Fibroblast of lung (primary cell): ENCODE data around the gene NUDT14. TPM values are rescaled to one million over a fixed set of nuclear protein-coding genes. Genes with fewer than 3 reads are reported as not detected.

ENCODE experiments used
- DNase-seq, 2 donors: peaks; one replicate each; pipeline versions ENCODE4 v3.0.0 to v3.0.0-alpha.2; 2010; ENCODE audit warnings: low read depth in 2 of 2
- H2AFZ ChIP-seq: 2 replicates; pipeline ENCODE4 v1.5.1; 2012; ENCODE audit warnings: low read length, control low read depth, inconsistent platforms
- H3K27ac ChIP-seq: 2 replicates; pipeline ENCODE4 v1.5.1; 2011; ENCODE audit warnings: low read length, control low read depth; ENCODE audit not compliant: insufficient read depth
- H3K27me3 ChIP-seq: 2 replicates; pipeline ENCODE4 v1.5.1; 2011; ENCODE audit warnings: mild to moderate bottlenecking, low read length; ENCODE audit not compliant: control insufficient read depth, insufficient read depth
- H3K36me3 ChIP-seq: 2 replicates; pipeline ENCODE4 v1.5.1; 2011; ENCODE audit warnings: low read length; ENCODE audit not compliant: control insufficient read depth, insufficient read depth
- H3K4me1 ChIP-seq: 2 replicates; pipeline ENCODE4 v1.5.1; 2011; ENCODE audit warnings: low read length; ENCODE audit not compliant: control insufficient read depth, insufficient read depth; ENCODE audit errors: extremely low read depth
- H3K4me2 ChIP-seq: 2 replicates; pipeline ENCODE4 v1.5.1; 2011; ENCODE audit warnings: low read length, control low read depth; ENCODE audit not compliant: insufficient read depth; ENCODE audit errors: extremely low read depth
- H3K4me3 ChIP-seq, 4 experiments: fragments of 200-600 bp in 1 of 4; sonication (generic) in 1 of 4; replicated peaks in 1 of 4; 2 replicates each; pipeline ENCODE4 v1.5.1; 2011 to 2016; ENCODE audit warnings: low read length in 4 of 4, low read depth in 3 of 4, mild to moderate bottlenecking in 3 of 4, control low read depth in 2 of 4, inconsistent platforms in 1 of 4, mixed read lengths in 1 of 4; ENCODE audit not compliant: insufficient read depth in 1 of 4; ENCODE audit errors: control extremely low read depth in 1 of 4
- H3K79me2 ChIP-seq: 2 replicates; pipeline ENCODE4 v1.5.1; 2012; ENCODE audit warnings: mild to moderate bottlenecking, low read length, inconsistent platforms; ENCODE audit not compliant: control insufficient read depth, insufficient read depth
- H3K9ac ChIP-seq: 2 replicates; pipeline ENCODE4 v1.5.1; 2011; ENCODE audit warnings: mild to moderate bottlenecking, low read length, control low read depth; ENCODE audit not compliant: insufficient read depth
- H3K9me3 ChIP-seq: 2 replicates; pipeline ENCODE4 v1.5.1; 2012; ENCODE audit warnings: low read depth, low read length; ENCODE audit not compliant: control insufficient read depth, insufficient read depth
- H4K20me1 ChIP-seq: 2 replicates; pipeline ENCODE4 v1.5.1; 2011; ENCODE audit warnings: low read length; ENCODE audit not compliant: control insufficient read depth, insufficient read depth; ENCODE audit errors: extremely low read depth
- EZH2 ChIP-seq: IDR thresholded peaks from 2 replicates; pipeline ENCODE4 v1.5.1; 2012; ENCODE audit warnings: low read length, control low read depth, mild to moderate bottlenecking; ENCODE audit errors: missing control alignments
- polyA plus RNA-seq, 2 donors: library from polyadenylated mRNA; depleted of rRNA in 1 of 2; stranded (reverse) in 1 of 2; unstranded in 1 of 2; fragments of >200 nt; gene quantifications; 2 replicates each; pipeline ENCODE4 v1.2.1, GENCODE V29; 2011 to 2012; ENCODE audit warnings: missing spikeins in 1 of 2
- total RNA-seq: library from RNA; depleted of rRNA; stranded (reverse); fragments of >200 nt; gene quantifications from 2 replicates; pipeline ENCODE4 v1.2.1, GENCODE V29; 2014
- TF ChIP-seq, protein P1 (sequence below), 2 donors: IDR thresholded peaks in 1 of 2; conservative IDR thresholded peaks in 1 of 2; 1 replicate in 1 of 2; 2 replicates in 1 of 2; pipeline ENCODE4 v1.5.1; 2011 to 2012; ENCODE audit warnings: low read length in 2 of 2, control low read depth in 1 of 2, inconsistent platforms in 1 of 2, low read depth in 1 of 2, mild to moderate bottlenecking in 1 of 2

The NUDT14 gene
- total and polyA plus RNA-seq, 2 donors (not counting 1 experiment from before 2014, with no cell fraction given) = 6.7 to 14.2 TPM

DNA sequence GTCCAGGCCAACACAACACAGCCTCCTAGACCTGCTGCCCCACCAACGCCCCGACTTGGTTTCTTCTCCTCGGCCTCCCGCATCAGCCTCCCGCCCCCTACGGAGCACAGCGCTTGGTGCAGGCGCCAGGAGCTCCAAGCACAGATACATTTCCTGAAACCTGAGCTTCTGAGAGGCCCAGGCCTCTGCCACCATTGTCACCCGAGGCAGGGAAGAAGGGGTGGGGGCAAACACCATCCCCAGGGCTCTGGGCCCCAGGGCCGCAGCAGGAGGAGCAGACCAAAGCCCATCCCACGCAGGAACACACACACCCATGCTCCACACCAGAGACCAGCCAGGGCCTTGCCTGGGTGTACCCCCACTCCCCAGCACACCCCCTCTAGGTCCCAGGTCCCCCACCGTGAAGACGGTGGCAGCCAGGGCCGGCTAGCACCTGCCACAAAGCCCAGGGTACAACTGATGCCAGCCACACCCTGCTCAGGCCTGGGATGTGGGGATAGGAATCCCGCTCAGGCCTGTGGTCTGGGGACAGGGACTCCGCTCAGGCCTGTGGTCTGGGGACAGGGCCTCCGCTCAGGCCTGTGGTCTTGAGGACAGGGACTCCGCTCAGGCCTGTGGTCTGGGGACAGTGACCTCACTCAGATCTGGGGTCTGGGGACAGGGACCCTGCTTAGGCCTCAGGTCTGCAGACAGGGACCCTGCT is 17.9 kb downstream of the NUDT14 start:
- no peak overlapping the region for H3K9ac ChIP-seq

DNA sequence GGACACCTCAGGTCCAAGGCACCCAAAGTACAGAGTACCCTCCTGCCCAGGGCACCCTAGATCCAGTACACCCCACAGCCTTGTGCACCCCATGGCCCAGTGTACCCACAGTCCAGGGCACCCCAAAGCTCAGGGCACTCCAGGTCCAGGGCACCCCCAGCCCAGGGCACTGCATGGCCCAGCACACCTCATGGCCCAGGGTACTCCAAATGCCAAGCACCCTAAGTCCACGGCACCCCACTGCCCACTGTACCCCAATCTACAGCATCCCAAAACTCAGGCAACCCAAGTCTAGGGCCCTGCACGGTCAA is 18.5 kb downstream of the NUDT14 start:
- H3K27ac ChIP-seq = no peak overlapping the region
- H3K79me2 ChIP-seq = no peaks in the 10 kb centered on the region
- no peak overlapping the region for H3K4me2 ChIP-seq
- no peak overlapping the region for H3K9ac ChIP-seq
- no peaks in the 10 kb centered on the region for H3K9me3 ChIP-seq
- H3K4me1 ChIP-seq = no peaks in the 10 kb centered on the region
- H2AFZ ChIP-seq = no peak overlapping the region
- TF ChIP-seq, protein P1, sequence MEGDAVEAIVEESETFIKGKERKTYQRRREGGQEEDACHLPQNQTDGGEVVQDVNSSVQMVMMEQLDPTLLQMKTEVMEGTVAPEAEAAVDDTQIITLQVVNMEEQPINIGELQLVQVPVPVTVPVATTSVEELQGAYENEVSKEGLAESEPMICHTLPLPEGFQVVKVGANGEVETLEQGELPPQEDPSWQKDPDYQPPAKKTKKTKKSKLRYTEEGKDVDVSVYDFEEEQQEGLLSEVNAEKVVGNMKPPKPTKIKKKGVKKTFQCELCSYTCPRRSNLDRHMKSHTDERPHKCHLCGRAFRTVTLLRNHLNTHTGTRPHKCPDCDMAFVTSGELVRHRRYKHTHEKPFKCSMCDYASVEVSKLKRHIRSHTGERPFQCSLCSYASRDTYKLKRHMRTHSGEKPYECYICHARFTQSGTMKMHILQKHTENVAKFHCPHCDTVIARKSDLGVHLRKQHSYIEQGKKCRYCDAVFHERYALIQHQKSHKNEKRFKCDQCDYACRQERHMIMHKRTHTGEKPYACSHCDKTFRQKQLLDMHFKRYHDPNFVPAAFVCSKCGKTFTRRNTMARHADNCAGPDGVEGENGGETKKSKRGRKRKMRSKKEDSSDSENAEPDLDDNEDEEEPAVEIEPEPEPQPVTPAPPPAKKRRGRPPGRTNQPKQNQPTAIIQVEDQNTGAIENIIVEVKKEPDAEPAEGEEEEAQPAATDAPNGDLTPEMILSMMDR (conservative IDR thresholded peaks at IDR 0.05 in 1 of 2, IDR thresholded peaks at IDR 0.05 in 1 of 2; ENCODE audit: low read depth in 1 of 2, low read length in 2 of 2) = no peak
- TF ChIP-seq EZH2 = no peak
- no peaks in the 10 kb centered on the region for H3K36me3 ChIP-seq
- H4K20me1 ChIP-seq = no peaks in the 10 kb centered on the region
- DNase-seq = no peak
- H3K4me3 ChIP-seq = no peak overlapping the region
- H3K27me3 ChIP-seq = peaks cover 8% of the 10 kb centered on the region

More for the DNA sequence above, 17.9 kb downstream of the NUDT14 start:
- H3K27ac ChIP-seq = no peak overlapping the region
- H3K9me3 ChIP-seq = no peaks in the 10 kb centered on the region
- H4K20me1 ChIP-seq = no peaks in the 10 kb centered on the region
- H3K79me2 ChIP-seq = no peaks in the 10 kb centered on the region
- TF ChIP-seq, protein P1 (conservative IDR thresholded peaks at IDR 0.05 in 1 of 2, IDR thresholded peaks at IDR 0.05 in 1 of 2; ENCODE audit: low read depth in 1 of 2, low read length in 2 of 2) = no peak
- TF ChIP-seq EZH2 = no peak
- no peaks in the 10 kb centered on the region for H3K36me3 ChIP-seq
- no peak overlapping the region for H3K4me2 ChIP-seq
- no peaks in the 10 kb centered on the region for H3K4me1 ChIP-seq
- H3K27me3 ChIP-seq = peaks cover 11% of the 10 kb centered on the region
- no peak overlapping the region for H2AFZ ChIP-seq
- DNase-seq = no peak
- H3K4me3 ChIP-seq = no peak overlapping the region

DNA sequence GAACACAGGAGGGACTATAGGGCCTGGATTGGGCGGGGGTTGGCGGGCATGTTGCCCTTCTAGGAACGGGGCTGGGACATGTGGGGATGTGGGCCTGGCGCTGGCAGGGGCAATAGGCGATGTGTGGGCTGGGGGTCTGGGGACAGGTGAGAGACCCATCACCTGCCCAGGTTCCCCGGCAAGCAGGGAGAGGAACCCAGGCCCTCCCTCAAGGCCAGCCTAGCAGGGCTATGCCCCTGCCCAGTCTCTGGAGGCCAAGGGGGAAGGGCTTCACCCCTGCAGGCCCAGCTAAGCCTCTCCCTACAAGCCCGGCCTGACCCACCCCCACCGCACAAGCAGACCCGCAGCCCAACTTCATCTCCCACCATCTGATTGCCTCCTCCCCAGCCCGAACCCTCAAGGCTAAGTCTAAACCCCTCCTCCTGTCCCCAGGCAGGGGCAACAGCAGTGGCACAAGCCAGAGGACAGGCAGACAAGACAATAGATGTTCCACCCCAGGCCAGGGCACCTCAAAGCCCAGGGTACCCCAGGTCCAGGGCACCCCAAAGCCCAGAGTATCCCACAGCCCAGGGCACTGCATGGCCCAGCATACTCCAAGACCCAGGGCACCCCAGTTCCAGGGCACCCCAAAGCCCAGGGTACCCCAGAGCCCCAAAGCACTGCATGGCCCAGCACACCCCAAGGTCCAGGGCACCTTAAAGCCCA is 19.0 kb downstream of the NUDT14 start:
- Histone ChIP-seq H3K4me1 (no peaks in the 10 kb centered on the region), H3K36me3 (no peaks in the 10 kb centered on the region), H3K9me3 (no peaks in the 10 kb centered on the region)

More for the DNA sequence above, 19.0 kb downstream of the NUDT14 start:
- Histone ChIP-seq H3K4me2 (no peak overlapping the region), H3K9ac (no peak overlapping the region), H3K27me3 (peaks cover 4% of the 10 kb centered on the region), H3K79me2 (no peaks in the 10 kb centered on the region), H2AFZ (no peak overlapping the region), H4K20me1 (no peaks in the 10 kb centered on the region), H3K4me3 (no peak overlapping the region), H3K27ac (no peak overlapping the region)
- no peak for TF ChIP-seq EZH2
- TF ChIP-seq, protein P1 (conservative IDR thresholded peaks at IDR 0.05 in 1 of 2, IDR thresholded peaks at IDR 0.05 in 1 of 2; ENCODE audit: low read depth in 1 of 2, low read length in 2 of 2) = no peak
- no peak for DNase-seq
